Measurements from ENCODE around the gene P2RY13. TPM values are rescaled to one million over a fixed set of nuclear protein-coding genes. Genes with fewer than 3 reads are reported as not detected.

P2RY13 gene
- total RNA-seq (2021), result not detected in 2 replicates
- long read RNA-seq, result 0 reads

DNA sequence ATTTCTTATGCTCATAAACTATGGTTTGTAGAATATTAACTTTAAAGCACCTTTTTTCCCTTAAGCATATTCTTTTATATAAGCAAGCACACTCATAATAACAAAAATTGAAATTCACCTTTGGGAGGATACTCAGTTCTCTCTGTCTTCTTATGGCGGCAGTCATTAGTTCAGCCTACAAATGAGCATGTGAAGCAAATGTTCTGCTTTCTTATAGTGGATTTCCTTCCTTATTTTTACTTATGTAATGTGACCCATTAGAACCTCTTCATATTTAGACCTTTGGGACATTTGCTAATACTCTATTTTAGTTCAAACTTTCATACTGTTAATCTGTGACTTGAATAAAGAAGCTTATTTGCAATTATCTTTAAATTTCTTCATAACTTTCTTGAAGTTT lies at the start of gene P2RY13:
TSS of gene P2RY13 (minus strand) at position 187 of the 400 bp plus-strand sequence. CDS start at position 166, 21 bp downstream.
- TF ChIP-seq, protein P1, sequence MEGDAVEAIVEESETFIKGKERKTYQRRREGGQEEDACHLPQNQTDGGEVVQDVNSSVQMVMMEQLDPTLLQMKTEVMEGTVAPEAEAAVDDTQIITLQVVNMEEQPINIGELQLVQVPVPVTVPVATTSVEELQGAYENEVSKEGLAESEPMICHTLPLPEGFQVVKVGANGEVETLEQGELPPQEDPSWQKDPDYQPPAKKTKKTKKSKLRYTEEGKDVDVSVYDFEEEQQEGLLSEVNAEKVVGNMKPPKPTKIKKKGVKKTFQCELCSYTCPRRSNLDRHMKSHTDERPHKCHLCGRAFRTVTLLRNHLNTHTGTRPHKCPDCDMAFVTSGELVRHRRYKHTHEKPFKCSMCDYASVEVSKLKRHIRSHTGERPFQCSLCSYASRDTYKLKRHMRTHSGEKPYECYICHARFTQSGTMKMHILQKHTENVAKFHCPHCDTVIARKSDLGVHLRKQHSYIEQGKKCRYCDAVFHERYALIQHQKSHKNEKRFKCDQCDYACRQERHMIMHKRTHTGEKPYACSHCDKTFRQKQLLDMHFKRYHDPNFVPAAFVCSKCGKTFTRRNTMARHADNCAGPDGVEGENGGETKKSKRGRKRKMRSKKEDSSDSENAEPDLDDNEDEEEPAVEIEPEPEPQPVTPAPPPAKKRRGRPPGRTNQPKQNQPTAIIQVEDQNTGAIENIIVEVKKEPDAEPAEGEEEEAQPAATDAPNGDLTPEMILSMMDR (conservative IDR thresholded peaks at IDR 0.05), result no peak
- H3K79me1 ChIP-seq (ENCODE audit: insufficient read depth, low read depth, low read length, poor library complexity, severe bottlenecking), result no peaks in the 10 kb centered on the region

More for the DNA sequence above, at the start of gene P2RY13:
- WGBS (ENCODE audit: extremely low coverage, insufficient read length, low lambda C conversion rate), result no CpG with 5 or more reads among the region's 1 CpG
- Histone ChIP-seq H3K23me2 (ENCODE audit: insufficient read length, low read depth, low read length, poor library complexity, severe bottlenecking) (no peaks in the 10 kb centered on the region), H2BK15ac (ENCODE audit: low read depth, low read length) (no peak within 1 kb of the TSS), H3K23ac (ENCODE audit: insufficient read length, low read depth, low read length) (no peak within 1 kb of the TSS), H3K18ac (ENCODE audit: insufficient read length, low read depth, low read length) (no peak within 1 kb of the TSS), H4K5ac (ENCODE audit: insufficient read length, low read depth, low read length) (no peak within 1 kb of the TSS), H3K79me2 (ENCODE audit: insufficient read depth, low read length) (no peaks in the 10 kb centered on the region), H3K14ac (ENCODE audit: insufficient read depth, low read length) (no peak within 1 kb of the TSS), H2AK5ac (ENCODE audit: insufficient read length, low read length) (no peak within 1 kb of the TSS), H4K91ac (ENCODE audit: insufficient read length, low read depth, low read length) (no peak within 1 kb of the TSS), H3K4ac (ENCODE audit: low read depth, low read length) (no peak within 1 kb of the TSS), H3K27me3 (ENCODE audit: insufficient read depth, low read length) (no peaks in the 10 kb centered on the region), H2BK12ac (ENCODE audit: insufficient read length, low read depth, low read length) (no peak within 1 kb of the TSS), H3T11ph (ENCODE audit: low read length) (no peak within 1 kb of the TSS), H3K9ac (ENCODE audit: extremely low read depth, insufficient read length, low read length) (no peak within 1 kb of the TSS), H4K20me1 (ENCODE audit: control insufficient read depth, insufficient read depth, insufficient read length) (no peaks in the 10 kb centered on the region), H3K27ac (ENCODE audit: insufficient read length, low read depth, low read length) (no peak within 1 kb of the TSS), H3K4me1 (ENCODE audit: insufficient read depth, low read length) (no peaks in the 10 kb centered on the region), H3K9me3 (ENCODE audit: control insufficient read depth, low read depth, low read length) (no peaks in the 10 kb centered on the region), H3K4me2 (ENCODE audit: insufficient read depth, insufficient read length, low read length) (no peak within 1 kb of the TSS), H2BK120ac (ENCODE audit: low read depth, low read length, poor library complexity, severe bottlenecking) (no peak within 1 kb of the TSS), H2AFZ (ENCODE audit: low read length) (no peak within 1 kb of the TSS), H2BK5ac (ENCODE audit: insufficient read length, low read length) (no peak within 1 kb of the TSS), H2BK20ac (ENCODE audit: low read depth, low read length, poor library complexity, severe bottlenecking) (no peak within 1 kb of the TSS), H4K8ac (replicated peaks; ENCODE audit: insufficient read length, low read depth, low read length) (no peak within 1 kb of the TSS), H3K56ac (ENCODE audit: insufficient read length, low read depth, low read length) (no peak within 1 kb of the TSS)
- no peaks in the 10 kb centered on the region for H3K27me3 Mint-ChIP-seq (ENCODE audit: low read depth)
- H3K9me3 Mint-ChIP-seq, result no peaks in the 10 kb centered on the region
- H3K36me3 Mint-ChIP-seq (ENCODE audit: insufficient read depth in 1 of 3, low read depth in 3 of 3), result no peaks in the 10 kb centered on the region
- no peak within 1 kb of the TSS for H3K4me3 Mint-ChIP-seq
- H3K27ac Mint-ChIP-seq, result peak within 1 kb of the TSS in 1 of 3 experiments; percentile 46; a peak in 1 of 7 replicates
- H3K4me1 Mint-ChIP-seq, result peaks cover 2 to 8% of the 10 kb centered on the region in 2 experiments
- no peak for DNase-seq
